Epithelial cell of prostate (primary cell): Measurements from ENCODE around the gene ZBTB43.
"Not testable (repeated sequence)": the region's sequence is repeated elsewhere in the genome, so short reads cannot be mapped to it uniquely, and the experiment has no call there.

Experiments
- DNase-seq: peaks from one replicate; pipeline ENCODE4 v3.0.0-alpha.2; 2011; ENCODE audit warnings: low read depth, low spot score
- H3K27ac ChIP-seq: fragments of 450-650 bp; 2 replicates; pipeline ENCODE4 v1.5.1; 2017; ENCODE audit warnings: mild to moderate bottlenecking

ZBTB43 gene, protein sequence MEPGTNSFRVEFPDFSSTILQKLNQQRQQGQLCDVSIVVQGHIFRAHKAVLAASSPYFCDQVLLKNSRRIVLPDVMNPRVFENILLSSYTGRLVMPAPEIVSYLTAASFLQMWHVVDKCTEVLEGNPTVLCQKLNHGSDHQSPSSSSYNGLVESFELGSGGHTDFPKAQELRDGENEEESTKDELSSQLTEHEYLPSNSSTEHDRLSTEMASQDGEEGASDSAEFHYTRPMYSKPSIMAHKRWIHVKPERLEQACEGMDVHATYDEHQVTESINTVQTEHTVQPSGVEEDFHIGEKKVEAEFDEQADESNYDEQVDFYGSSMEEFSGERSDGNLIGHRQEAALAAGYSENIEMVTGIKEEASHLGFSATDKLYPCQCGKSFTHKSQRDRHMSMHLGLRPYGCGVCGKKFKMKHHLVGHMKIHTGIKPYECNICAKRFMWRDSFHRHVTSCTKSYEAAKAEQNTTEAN

DNA sequence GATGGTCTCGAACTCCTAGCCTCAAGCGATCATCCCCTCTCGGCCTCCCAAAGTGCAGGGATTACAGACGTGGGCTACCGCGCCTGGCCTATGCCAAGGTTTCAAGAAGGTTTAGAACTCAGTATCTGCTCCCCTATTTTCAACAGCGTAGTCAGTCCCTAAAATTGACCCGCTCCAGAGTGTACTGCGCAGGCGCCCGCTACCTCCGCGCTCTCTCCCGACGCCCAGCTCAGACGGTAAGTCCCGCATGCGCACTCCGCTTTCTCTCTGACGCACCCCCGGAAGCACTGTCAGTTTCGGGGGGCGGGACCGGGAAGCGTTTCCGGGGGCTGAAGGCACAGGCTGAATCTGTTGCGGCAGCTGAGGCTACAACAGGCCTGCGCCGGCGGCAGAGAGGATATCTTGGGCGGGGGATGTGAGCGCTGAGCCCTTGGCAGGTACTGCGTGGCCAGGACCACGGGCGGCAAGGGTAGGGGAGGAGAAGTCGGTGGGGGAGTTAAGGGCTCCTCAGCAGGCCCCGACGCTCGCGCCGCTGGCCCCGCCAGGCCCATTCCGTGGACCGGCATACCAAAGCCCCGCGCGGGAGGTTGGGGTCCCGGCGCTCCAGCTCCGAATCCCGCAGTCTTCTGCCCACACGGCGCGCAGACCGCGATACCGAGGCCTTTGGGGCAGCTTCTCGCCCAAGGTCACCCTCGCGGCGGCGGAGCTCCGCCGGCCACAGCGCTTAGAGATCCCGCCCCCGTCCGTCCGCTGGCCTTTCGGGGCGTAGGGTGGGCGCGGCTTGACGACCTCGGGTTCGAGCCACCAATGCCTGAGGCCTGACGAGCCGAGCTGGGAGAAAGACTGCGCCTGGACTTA lies at the start of gene ZBTB43:
Gene ZBTB43, plus strand, starts transcription at position 345 of the 858 bp plus-strand sequence. CDS start 27,470 bp downstream, outside the sequence.
- H3K27ac ChIP-seq = peak within 1 kb of the TSS; percentile 89
- peak; percentile 84 for DNase-seq

DNA sequence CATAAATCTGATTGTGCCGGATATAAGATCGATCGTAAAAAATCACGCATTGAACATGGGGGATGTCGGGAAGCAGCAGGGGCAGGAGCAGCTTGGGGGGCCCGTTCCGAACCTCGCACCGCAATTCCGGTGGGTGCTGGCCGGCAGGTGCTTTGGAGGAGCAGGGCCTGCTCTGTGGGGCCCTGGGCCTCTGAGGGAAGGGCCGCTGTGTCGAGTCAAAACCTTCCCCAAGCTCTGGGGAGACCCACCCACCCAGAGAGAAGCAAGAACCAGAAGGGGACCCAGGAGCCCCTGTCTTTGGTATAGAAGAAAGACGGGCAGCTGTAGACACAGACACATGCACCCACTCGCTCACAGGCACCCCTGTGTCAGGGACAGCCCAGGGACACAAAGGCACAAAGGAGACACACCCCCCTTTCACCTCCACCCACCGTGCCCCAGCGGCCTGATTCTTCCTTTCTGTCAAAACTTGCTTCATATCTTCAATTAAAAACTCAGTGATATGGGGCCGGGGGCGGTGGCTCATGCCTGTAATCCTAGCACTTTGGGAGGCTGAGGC lies 49.4 kb upstream of the ZBTB43 start:
- DNase-seq = no peak

DNA sequence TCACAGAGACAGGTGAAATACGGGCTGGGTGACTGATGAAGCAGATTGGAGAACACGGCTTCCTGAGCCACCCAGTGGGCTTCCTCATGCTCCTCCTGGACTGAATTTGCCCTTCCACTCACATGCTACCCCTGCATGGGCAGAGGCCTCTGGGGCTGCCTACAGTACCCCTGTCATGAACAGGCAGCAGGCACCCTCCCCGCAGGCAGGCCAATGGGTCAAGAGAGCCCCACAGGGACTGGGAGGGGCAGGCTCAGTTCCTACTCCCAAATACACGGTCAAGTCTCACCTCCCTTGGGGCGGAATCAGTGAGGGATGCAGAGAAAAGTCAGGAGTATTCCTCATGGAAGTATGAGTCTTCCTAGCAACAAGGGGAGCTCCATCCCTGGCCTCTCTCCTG lies 48.6 kb upstream of the ZBTB43 start:
- DNase-seq = no peak
- no peak overlapping the region for H3K27ac ChIP-seq

More for the DNA sequence above, 49.4 kb upstream of the ZBTB43 start:
- H3K27ac ChIP-seq = no peak overlapping the region

DNA sequence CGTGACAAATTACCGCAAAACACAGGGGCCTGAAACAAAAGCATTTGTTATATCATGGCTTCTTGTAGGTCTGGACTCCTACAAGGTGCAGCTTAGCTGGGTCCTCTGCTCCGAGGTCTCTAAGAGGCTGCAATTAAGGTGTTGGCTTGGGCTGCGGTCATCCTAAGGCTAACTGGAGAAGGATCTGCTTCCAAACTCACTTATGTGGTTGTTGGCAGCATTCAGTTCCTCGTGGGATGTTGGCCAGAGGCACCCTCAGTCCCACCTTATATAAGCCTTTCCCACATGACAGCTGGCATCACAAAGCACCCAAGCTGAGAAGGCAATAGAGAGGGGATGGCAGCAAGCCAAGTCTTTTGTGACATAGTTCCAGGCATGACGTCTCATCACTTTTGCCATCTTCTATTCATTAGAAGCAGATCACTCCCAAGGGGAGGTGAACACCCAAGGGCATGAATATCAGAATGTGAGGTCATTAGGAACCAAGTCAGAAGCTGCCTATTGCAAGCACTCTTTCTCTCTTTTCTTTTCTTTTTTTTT lies 47.9 kb upstream of the ZBTB43 start:
- DNase-seq = no peak
- H3K27ac ChIP-seq = no peak overlapping the region

DNA sequence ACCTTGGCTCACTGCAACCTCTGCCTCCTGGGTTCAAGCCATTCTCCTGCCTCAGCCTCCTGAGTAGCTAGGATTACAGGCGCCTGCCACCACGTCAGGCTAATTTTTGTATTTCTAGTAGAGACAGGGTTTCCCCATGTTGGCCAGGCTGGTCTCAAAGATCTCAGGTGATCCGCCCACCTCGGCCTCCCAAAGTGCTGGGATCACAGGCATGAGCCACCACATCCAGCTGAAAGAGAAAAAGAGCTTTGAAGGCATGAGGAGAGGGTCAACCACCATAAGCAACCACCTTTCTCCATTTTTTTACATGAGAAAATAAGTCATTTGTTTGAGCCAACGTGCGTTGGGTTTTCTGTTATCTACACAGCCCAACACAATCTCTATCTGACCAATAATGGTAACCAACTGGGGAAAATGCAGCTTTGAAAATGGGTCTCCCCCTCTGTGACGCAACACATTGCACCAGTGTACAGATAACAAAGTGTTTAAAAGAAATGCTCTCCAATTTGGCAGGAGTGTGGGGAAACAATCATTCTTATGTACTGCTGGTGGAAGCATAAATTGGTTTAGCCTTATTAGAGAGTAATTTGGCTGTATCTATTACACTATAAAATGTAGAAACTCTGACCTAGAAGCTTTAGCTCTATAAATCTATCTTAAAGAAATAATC lies 45.8 kb upstream of the ZBTB43 start:
- DNase-seq = no peak
- H3K27ac ChIP-seq = no peak overlapping the region

- H3K27ac ChIP-seq = no peak overlapping the region
- DNase-seq = no peak
Measured at GRCh38 chr9:126761274-126761673, 43.6 kb upstream of the ZBTB43 start.

GRCh38 chr9:126763130-126763764 lies 41.6 kb upstream of the ZBTB43 start:
- no peak for DNase-seq
- H3K27ac ChIP-seq = no peak overlapping the region

- H3K27ac ChIP-seq = no peak overlapping the region
- DNase-seq = no peak
Measured at GRCh38 chr9:126773004-126773607, 31.7 kb upstream of the ZBTB43 start.

DNA sequence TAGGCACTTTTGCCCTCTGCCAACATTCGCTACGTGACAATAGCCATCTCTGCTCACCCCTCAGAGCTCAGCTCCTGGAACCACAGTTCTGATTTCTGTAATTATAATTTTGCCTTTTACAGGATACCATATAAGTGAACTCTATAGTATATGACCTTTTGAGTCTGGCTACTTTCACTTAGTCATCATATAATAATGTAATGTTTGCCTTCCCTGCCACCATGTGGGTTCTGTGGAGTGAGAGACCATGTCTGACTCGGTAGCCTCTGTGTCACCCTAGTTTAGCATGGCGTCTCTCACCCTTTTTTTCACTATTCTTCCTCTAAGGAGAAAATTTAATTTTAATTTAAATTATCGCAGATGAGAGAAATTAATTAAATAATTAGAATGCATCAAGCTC lies 28.9 kb upstream of the ZBTB43 start:
- no peak overlapping the region for H3K27ac ChIP-seq
- no peak for DNase-seq

DNA sequence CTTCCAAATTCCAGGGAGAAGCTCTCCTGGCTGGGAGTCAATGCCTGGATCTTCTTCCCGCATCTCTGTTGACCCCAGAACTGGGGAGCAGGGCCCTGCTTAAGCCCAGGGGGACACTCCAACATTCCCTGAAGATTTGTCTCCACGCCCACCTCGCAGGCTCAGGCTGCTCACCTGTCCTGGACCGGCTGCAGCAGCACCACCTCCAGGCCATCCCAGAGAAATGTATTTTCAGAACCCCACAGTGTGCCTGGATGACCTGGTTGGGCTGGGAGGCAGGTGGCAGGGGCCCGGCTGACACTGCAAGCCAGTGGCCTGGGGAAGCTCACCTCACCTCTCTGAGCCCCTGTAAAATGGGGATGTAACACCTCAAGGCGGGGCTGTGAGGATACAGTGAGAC lies 27.1 kb upstream of the ZBTB43 start:
- DNase-seq = no peak
- no peak overlapping the region for H3K27ac ChIP-seq

DNA sequence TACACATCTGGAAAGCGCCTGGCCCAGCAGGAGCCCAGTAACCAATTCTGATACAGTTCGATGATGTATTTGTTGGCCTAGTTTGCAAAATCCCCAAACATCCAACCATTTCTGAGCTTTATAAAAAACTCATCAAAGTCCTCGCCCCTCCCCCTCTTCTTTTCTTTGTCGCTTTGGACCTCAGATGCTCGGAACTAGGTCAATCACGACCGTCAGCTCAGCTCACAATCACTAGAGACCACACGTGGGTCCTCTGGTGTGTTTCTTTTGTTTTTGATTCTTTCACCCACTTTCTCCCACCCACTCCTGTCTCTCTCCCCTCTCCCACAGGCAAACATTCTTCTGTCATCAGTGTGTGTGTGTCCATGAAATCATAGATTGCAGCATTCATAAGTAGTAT lies 26.7 kb upstream of the ZBTB43 start:
- H3K27ac ChIP-seq = no peak overlapping the region
- no peak for DNase-seq

DNA sequence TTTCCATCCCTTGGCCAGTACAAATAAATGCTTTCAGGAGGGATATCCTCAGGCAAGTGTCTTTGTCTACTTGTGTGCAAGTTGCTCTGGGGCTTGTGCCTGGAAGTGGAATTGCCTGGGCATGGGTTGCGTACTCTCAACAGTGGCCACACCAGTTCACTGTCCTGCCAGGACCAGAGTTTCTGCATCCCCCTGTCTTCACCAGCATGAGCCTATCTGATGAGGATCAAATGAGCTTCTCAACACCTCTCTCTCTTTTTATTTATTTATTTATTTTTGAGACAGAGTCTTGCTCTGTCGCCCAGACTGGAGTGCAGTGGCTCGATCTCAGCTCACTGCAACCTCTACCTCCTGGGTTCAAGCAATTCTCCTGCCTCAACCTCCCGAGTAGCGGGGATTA lies 26.1 kb upstream of the ZBTB43 start:
- not testable (repeated sequence) for H3K27ac ChIP-seq, DNase-seq

DNA sequence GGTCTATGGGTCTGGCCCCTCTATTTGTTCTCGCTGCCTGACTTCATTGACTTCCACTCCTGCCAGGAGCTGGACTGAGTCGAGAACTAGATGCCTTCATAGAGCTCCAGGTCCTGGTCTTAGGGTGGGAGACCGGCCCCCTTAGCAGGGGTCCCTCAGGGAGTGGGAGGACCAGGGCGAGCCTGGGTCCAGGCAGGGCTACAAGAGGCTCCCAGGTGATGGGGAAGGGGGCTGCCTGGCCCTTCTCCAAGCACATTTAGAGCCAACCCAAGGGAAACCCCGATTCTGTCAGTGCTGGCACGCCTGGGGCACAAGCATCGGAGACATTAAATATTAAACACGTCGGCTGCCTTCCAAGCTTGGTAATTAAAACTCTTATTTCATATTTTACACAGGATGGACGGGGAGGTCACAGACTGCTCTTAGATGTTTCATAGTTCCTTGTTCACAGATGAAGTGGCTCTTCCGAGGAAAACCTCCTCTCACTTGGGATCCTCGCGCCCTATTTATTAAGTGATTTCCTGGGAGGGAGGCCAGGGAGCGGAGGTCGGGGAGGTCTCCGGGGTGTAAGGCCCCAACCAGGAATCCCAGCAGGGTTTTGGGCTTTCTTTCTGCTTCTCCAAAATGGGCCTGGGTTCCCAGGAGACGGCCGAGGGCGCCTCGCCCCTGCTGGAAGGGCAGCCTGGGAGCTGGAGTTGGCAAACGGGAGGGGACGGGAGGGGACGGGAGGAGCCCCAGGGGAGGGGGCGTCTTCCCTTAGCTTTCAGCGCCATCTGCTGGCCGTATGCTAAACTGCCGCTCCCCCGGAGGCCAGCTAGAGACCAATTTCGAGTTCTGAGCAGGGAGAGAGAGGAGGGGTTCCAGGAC lies 23.4 kb upstream of the ZBTB43 start:
- no peak overlapping the region for H3K27ac ChIP-seq
- no peak for DNase-seq

GRCh38 chr9:126782053-126782388 lies 22.8 kb upstream of the ZBTB43 start:
- DNase-seq = no peak
- no peak overlapping the region for H3K27ac ChIP-seq

DNA sequence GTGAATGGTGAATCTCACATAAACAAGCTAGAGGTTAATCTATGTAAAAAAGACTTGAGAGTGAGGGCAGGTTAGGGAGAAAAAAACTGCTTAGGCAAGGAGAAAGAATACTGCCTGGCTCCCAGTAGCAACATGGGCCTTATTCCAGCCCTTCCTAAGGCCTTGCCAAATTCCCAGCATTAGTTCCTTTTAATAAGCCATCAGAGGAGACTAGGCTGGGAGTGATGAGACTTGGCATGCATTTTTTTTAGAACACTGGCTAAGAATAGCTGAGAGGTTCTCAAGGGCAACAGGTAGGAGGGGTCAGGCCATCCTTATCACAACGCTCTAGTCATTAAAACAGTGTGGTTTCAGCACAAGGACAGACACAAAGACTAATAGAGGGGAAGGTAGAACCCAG lies 20.9 kb upstream of the ZBTB43 start:
- no peak overlapping the region for H3K27ac ChIP-seq
- DNase-seq = no peak

DNA sequence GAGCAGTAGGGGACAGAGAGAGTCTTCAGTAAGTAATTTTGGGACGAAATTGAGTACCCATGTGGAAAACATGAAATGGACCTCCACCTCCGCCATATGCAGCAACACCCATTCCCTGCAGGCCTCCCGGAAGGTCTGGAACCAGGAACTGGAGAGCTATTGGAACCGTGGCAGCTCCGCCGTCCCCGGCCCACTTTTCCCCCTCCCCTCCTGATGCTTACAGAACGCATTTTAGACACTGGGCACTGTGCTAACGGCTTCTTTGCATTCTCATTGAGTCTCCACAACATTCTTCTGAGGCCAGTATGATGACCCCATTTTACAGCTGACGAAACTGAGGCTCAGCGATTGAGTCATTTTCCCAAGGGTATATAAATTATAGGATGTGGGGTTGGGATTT lies 20.4 kb upstream of the ZBTB43 start:
- no peak overlapping the region for H3K27ac ChIP-seq
- no peak for DNase-seq

DNA sequence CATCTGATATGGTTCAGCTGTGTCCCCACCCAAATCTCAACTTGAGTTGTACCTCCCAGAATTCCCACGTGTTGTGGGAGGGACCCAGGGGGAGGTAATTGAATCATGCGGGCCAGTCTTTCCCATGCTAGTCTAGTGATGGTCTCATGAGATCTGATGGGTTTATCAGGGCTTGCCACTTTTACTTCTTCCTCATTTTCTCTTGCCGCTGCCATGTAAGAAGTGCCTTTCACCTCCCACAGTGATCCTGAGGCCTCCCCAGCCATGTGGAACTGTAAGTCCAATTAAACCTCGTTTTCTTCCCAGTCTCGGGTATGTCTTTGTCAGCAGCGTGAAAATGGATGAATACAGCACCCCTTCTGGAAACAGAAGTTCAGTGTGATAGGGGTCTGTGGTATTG lies 20.0 kb upstream of the ZBTB43 start:
- DNase-seq = not testable (repeated sequence)

GRCh38 chr9:126788046-126788445 lies 16.8 kb upstream of the ZBTB43 start:
- peak overlapping the region; percentile 68 for H3K27ac ChIP-seq
- DNase-seq = no peak

More for the DNA sequence above, 20.0 kb upstream of the ZBTB43 start:
- not testable (repeated sequence) for H3K27ac ChIP-seq
